Cardiac muscle cell (in vitro differentiated cells and primary cell): ENCODE measurements around the gene C1QTNF2. TPM values are rescaled to one million over a fixed set of nuclear protein-coding genes. Genes with fewer than 3 reads are reported as not detected.

Experiments
- DNase-seq, 2 donors: peaks; one replicate each; pipeline versions ENCODE4 v3.0.0 to v3.0.0-alpha.2; 2010 to 2017; ENCODE audit warnings: low read depth in 1 of 2, low spot score in 1 of 2
- H3K27ac ChIP-seq: fragments of 200-600 bp; sonication (generic); 2 replicates; pipeline ENCODE4 v1.5.1; 2016
- H3K27me3 ChIP-seq: fragments of 200-600 bp; sonication (generic); 2 replicates; pipeline ENCODE4 v1.6.0; 2016; ENCODE audit warnings: control low read depth
- H3K36me3 ChIP-seq: fragments of 200-600 bp; sonication (generic); 2 replicates; pipeline ENCODE4 v1.5.1; 2016; ENCODE audit warnings: control low read depth
- H3K4me1 ChIP-seq: fragments of 200-600 bp; sonication (generic); 2 replicates; pipeline ENCODE4 v1.8.1; 2017; ENCODE audit warnings: low read depth, mild to moderate bottlenecking, mixed run types
- H3K4me3 ChIP-seq: fragments of 200-600 bp; sonication (generic); 2 replicates; pipeline ENCODE4 v1.5.1; 2016; ENCODE audit warnings: mild to moderate bottlenecking
- H3K9me3 ChIP-seq: fragments of 200-600 bp; sonication (generic); 2 replicates; pipeline ENCODE4 v1.5.1; 2017; ENCODE audit warnings: low read depth, mild to moderate bottlenecking, control low read depth
- CTCF ChIP-seq: IDR thresholded peaks from 2 replicates; pipeline ENCODE4 v1.5.1; 2012; ENCODE audit warnings: low read depth, mild to moderate bottlenecking, low read length
- polyA plus RNA-seq: library from polyadenylated mRNA; unstranded; fragments of >200 nt; fragmentation: Nextera tagmentation; extraction: Ambion mirVana; gene quantifications from 2 replicates; pipeline ENCODE4 v1.2.1, GENCODE V29; 2016
- total RNA-seq: library from RNA; depleted of rRNA; stranded (reverse); fragments of >200 nt; gene quantifications from 2 replicates; pipeline ENCODE4 v1.2.3, GENCODE V29; 2016

C1QTNF2 gene
- total and polyA plus RNA-seq, 2 experiments from 2014 or later: 0.24 TPM; not detected in 1

- DNase-seq: no peak
- no peak for TF ChIP-seq CTCF
- Histone ChIP-seq H3K9me3 (no peaks in the 10 kb centered on the region), H3K4me1 (peaks cover 18% of the 10 kb centered on the region), H3K27ac (peak overlapping the region; percentile 70), H3K36me3 (no peaks in the 10 kb centered on the region), H3K4me3 (no peak overlapping the region), H3K27me3 (peaks cover 4% of the 10 kb centered on the region)
Measured at GRCh38 chr5:160363660-160364395, 6.6 kb downstream of the C1QTNF2 start.

GRCh38 chr5:160363211-160363610 is 7.2 kb downstream of the C1QTNF2 start:
- peak in 1 of 2 donors; percentile 28 for DNase-seq
- peak overlapping the region; percentile 70 for H3K27ac ChIP-seq
- H3K36me3 ChIP-seq: no peaks in the 10 kb centered on the region
- H3K4me1 ChIP-seq: peaks cover 18% of the 10 kb centered on the region
- H3K9me3 ChIP-seq: no peaks in the 10 kb centered on the region
- TF ChIP-seq CTCF: no peak
- H3K27me3 ChIP-seq: no peaks in the 10 kb centered on the region
- no peak overlapping the region for H3K4me3 ChIP-seq

- Histone ChIP-seq H3K9me3 (no peaks in the 10 kb centered on the region), H3K27me3 (no peaks in the 10 kb centered on the region), H3K4me1 (peaks cover 18% of the 10 kb centered on the region), H3K36me3 (no peaks in the 10 kb centered on the region), H3K27ac (no peak overlapping the region), H3K4me3 (no peak overlapping the region)
- no peak for DNase-seq
- no peak for TF ChIP-seq CTCF
Measured at GRCh38 chr5:160361624-160362228, 8.7 kb downstream of the C1QTNF2 start.

GRCh38 chr5:160360310-160360709 is 10.1 kb downstream of the C1QTNF2 start:
- H3K4me1 ChIP-seq: peaks cover 18% of the 10 kb centered on the region
- H3K9me3 ChIP-seq: no peaks in the 10 kb centered on the region
- no peaks in the 10 kb centered on the region for H3K36me3 ChIP-seq
- no peak for TF ChIP-seq CTCF
- no peaks in the 10 kb centered on the region for H3K27me3 ChIP-seq
- H3K27ac ChIP-seq: no peak overlapping the region
- H3K4me3 ChIP-seq: no peak overlapping the region
- DNase-seq: no peak

GRCh38 chr5:160359816-160360215 is 10.6 kb downstream of the C1QTNF2 start:
- H3K4me3 ChIP-seq: no peak overlapping the region
- H3K27me3 ChIP-seq: no peaks in the 10 kb centered on the region
- H3K36me3 ChIP-seq: no peaks in the 10 kb centered on the region
- TF ChIP-seq CTCF: no peak
- H3K27ac ChIP-seq: no peak overlapping the region
- no peaks in the 10 kb centered on the region for H3K9me3 ChIP-seq
- peak in 1 of 2 donors; percentile 21 for DNase-seq
- peaks cover 18% of the 10 kb centered on the region for H3K4me1 ChIP-seq
